GM12892 (cell line): Measurements from ENCODE around the gene CEP112.

Experiments used
- POLR2A ChIP-seq: IDR thresholded peaks from 2 replicates; pipeline ENCODE4 v1.6.1; 2011; ENCODE audit warnings: low read depth, low read length, control low read depth
- POLR2AphosphoS5 ChIP-seq: IDR thresholded peaks from 2 replicates; pipeline ENCODE4 v1.6.1; 2011; ENCODE audit warnings: low read depth, low read length, control low read depth
- TAF1 ChIP-seq: IDR thresholded peaks from 2 replicates; pipeline ENCODE4 v1.6.1; 2011; ENCODE audit warnings: low read depth, mild to moderate bottlenecking, control low read depth, low read length, borderline replicate concordance

- TF ChIP-seq POLR2AphosphoS5 (no peak), POLR2A (no peak), TAF1 (no peak)
These were observed 128.2 kb downstream of the CEP112 start for GRCh38 chr17:66063686-66064085.
